K562 (cell line): Measurements from ENCODE around the gene DGKB.

Experiments
- ARID3A ChIP-seq: IDR thresholded peaks from 2 replicates; pipeline ENCODE4 v1.6.1; 2012; ENCODE audit warnings: low read depth, low read length, improper control_type of control experiment, borderline replicate concordance
- BCLAF1 ChIP-seq, 2 experiments: fragments of 450-650 bp in 1 of 2; IDR thresholded peaks; 2 replicates each; pipeline ENCODE4 v1.6.1; 2011 to 2017; ENCODE audit warnings: low read depth in 2 of 2, antibody characterized with exemption in 1 of 2, borderline replicate concordance in 1 of 2, low read length in 1 of 2, mild to moderate bottlenecking in 1 of 2, mixed read lengths in 1 of 2; ENCODE audit not compliant: control insufficient read depth in 1 of 2
- CTCF ChIP-seq, 3 experiments: IDR thresholded peaks in 2 of 3; conservative IDR thresholded peaks in 1 of 3; 2 replicates each; pipeline ENCODE4 v1.5.1; 2011 to 2012; ENCODE audit warnings: low read length in 3 of 3, mild to moderate bottlenecking in 3 of 3, control low read depth in 2 of 3, improper control_type of control experiment in 1 of 3, inconsistent platforms in 1 of 3, low read depth in 1 of 3, mixed read lengths in 1 of 3, moderate library complexity in 1 of 3; ENCODE audit not compliant: insufficient read depth in 2 of 3
- E2F1 ChIP-seq: sonication (generic); formaldehyde crosslinking; IDR thresholded peaks from 2 replicates; pipeline ENCODE4 v1.8.1; 2023; ENCODE audit warnings: mild to moderate bottlenecking, missing genetic modification reagents, moderate library complexity
- GATA2 ChIP-seq: sonication (generic); formaldehyde crosslinking; IDR thresholded peaks from 2 replicates; pipeline ENCODE4 v1.4.0; 2020; ENCODE audit warnings: mild to moderate bottlenecking, missing genetic modification reagents
- MXD1 ChIP-seq: fragments of 250-450 bp; sonication (Bioruptor Pico); IDR thresholded peaks from 2 replicates; pipeline ENCODE4 v1.8.0; 2021; ENCODE audit warnings: borderline replicate concordance, mild to moderate bottlenecking, moderate library complexity; ENCODE audit not compliant: poor library complexity, severe bottlenecking
- POLR2A ChIP-seq: fragments of 450-650 bp; conservative IDR thresholded peaks from 2 replicates; pipeline ENCODE4 v1.6.1; 2016
- RBM39 ChIP-seq: fragments of 200-400 bp; formaldehyde crosslinking; optimal IDR thresholded peaks from 2 replicates; pipeline ENCODE3; 2018; ENCODE audit warnings: low read depth, low read length
- SIN3A ChIP-seq, 2 experiments: fragments of 150-350 bp in 1 of 2; IDR thresholded peaks; 2 replicates each; pipeline ENCODE4 v1.6.1; 2011 to 2016; ENCODE audit warnings: borderline replicate concordance in 2 of 2, low read depth in 2 of 2, low read length in 2 of 2, mild to moderate bottlenecking in 2 of 2, moderate library complexity in 2 of 2; ENCODE audit not compliant: control insufficient read depth in 1 of 2
- SREBF2 ChIP-seq: sonication (generic); formaldehyde crosslinking; IDR thresholded peaks from 2 replicates; pipeline ENCODE4 v1.4.0; 2020; ENCODE audit warnings: mild to moderate bottlenecking, missing genetic modification reagents
- SRSF7 ChIP-seq: fragments of 200-400 bp; formaldehyde crosslinking; optimal IDR thresholded peaks from 2 replicates; pipeline ENCODE3; 2017; ENCODE audit warnings: mild to moderate bottlenecking, low read depth, low read length
- USF1 ChIP-seq: sonication (generic); formaldehyde crosslinking; IDR thresholded peaks from 2 replicates; pipeline ENCODE4 v1.9.0; 2022; ENCODE audit warnings: mild to moderate bottlenecking, missing genetic modification reagents

- no peak for TF ChIP-seq E2F1
- TF ChIP-seq MXD1 (CRISPR knock-in tag), result no peak
- no peak for TF ChIP-seq SIN3A (IDR thresholded peaks at IDR 0.05; ENCODE audit: borderline replicate concordance in 2 of 2, control insufficient read depth in 1 of 2, low read depth in 2 of 2, low read length in 2 of 2)
- TF ChIP-seq SREBF2, result no peak
- TF ChIP-seq BCLAF1 (IDR thresholded peaks at IDR 0.05; ENCODE audit: borderline replicate concordance in 1 of 2, control insufficient read depth in 1 of 2, low read depth in 2 of 2, low read length in 1 of 2), result no peak
- TF ChIP-seq CTCF (IDR thresholded peaks at IDR 0.05 in 2 of 3, conservative IDR thresholded peaks at IDR 0.05 in 1 of 3; ENCODE audit: insufficient read depth in 2 of 3, low read depth in 1 of 3, low read length in 3 of 3), result no peak
- no peak for TF ChIP-seq SRSF7
- TF ChIP-seq GATA2, result no peak
- TF ChIP-seq USF1 (CRISPR knock-in tag), result no peak
- no peak for TF ChIP-seq ARID3A
- TF ChIP-seq RBM39, result no peak
- no peak for TF ChIP-seq POLR2A
These were observed 471.6 kb downstream of the DGKB start for GRCh38 chr7:14430926-14431325.
